ENCODE data around the gene GAL3ST1.
A peak's percentile ranks its signal among the peaks of the same experiment; 100 is the strongest.

Gene GAL3ST1

GRCh38 chr22:30516273-30516672 lies 58.2 kb downstream of the GAL3ST1 start:
- H3K27ac ChIP-seq (ENCODE audit: low read depth, low read length), result no peak overlapping the region
- no CpG with 5 or more reads among the region's 6 CpGs for WGBS (ENCODE audit: extremely low coverage, insufficient coverage, insufficient read length)
- no peak overlapping the region for H3K4ac ChIP-seq (ENCODE audit: low read depth, low read length)
- no peak overlapping the region for H2BK120ac ChIP-seq (ENCODE audit: insufficient read depth, low read length, poor library complexity)
- H2AFZ ChIP-seq (ENCODE audit: insufficient read depth, low read length, poor library complexity), result no peak overlapping the region
- H2BK5ac ChIP-seq (ENCODE audit: low read depth, low read length, poor library complexity), result no peak overlapping the region
- no peak overlapping the region for H3K23ac ChIP-seq (ENCODE audit: low read length)
- no peak overlapping the region for H3K18ac ChIP-seq (ENCODE audit: low read length)
- H2BK12ac ChIP-seq (ENCODE audit: low read length), result no peak overlapping the region
- H3K79me1 ChIP-seq (ENCODE audit: low read length), result no peaks in the 10 kb centered on the region
- H3K79me2 ChIP-seq (ENCODE audit: control insufficient read depth, insufficient read depth, low read length, poor library complexity), result no peaks in the 10 kb centered on the region
- no peak overlapping the region for H4K8ac ChIP-seq (ENCODE audit: low read depth, low read length)
- no peak overlapping the region for H3K4me3 ChIP-seq (ENCODE audit: low read depth, low read length)
- H3K27me3 ChIP-seq (ENCODE audit: insufficient read depth, low read length), result no peaks in the 10 kb centered on the region
- H3K14ac ChIP-seq (ENCODE audit: low read length), result no peak overlapping the region
- H4K91ac ChIP-seq (ENCODE audit: low read depth, low read length), result no peak overlapping the region
- no peak overlapping the region for H3K9ac ChIP-seq (ENCODE audit: low read length)
- no peak overlapping the region for H2AK5ac ChIP-seq (ENCODE audit: low read length)
- H3K9me3 ChIP-seq (ENCODE audit: insufficient read depth, low read depth, low read length), result peaks cover 12% of the 10 kb centered on the region
- DNase-seq, result peak in 1 of 2 donors; percentile 24
- H3K4me1 ChIP-seq (ENCODE audit: control insufficient read depth in 1 of 2, insufficient read depth in 2 of 2, low read length in 2 of 2), result peaks cover 0 to 1% of the 10 kb centered on the region in 2 experiments
- no peaks in the 10 kb centered on the region for H3K36me3 ChIP-seq (ENCODE audit: control insufficient read depth in 1 of 2, insufficient read depth in 2 of 2, low read length in 2 of 2)
- no peak overlapping the region for H3K4me2 ChIP-seq (ENCODE audit: low read length)
- no peak overlapping the region for H4K12ac ChIP-seq (ENCODE audit: low read depth, low read length)

- no peak overlapping the region for H2BK5ac ChIP-seq (ENCODE audit: low read depth, low read length, poor library complexity)
- no peak overlapping the region for H3K9ac ChIP-seq (ENCODE audit: low read length)
- DNase-seq, result peak in 1 of 2 donors; percentile 52
- H4K12ac ChIP-seq (ENCODE audit: low read depth, low read length), result no peak overlapping the region
- H3K79me1 ChIP-seq (ENCODE audit: low read length), result no peaks in the 10 kb centered on the region
- no peak overlapping the region for H2BK12ac ChIP-seq (ENCODE audit: low read length)
- no peak overlapping the region for H3K14ac ChIP-seq (ENCODE audit: low read length)
- no peak overlapping the region for H2BK120ac ChIP-seq (ENCODE audit: insufficient read depth, low read length, poor library complexity)
- no peak overlapping the region for H3K27ac ChIP-seq (ENCODE audit: low read depth, low read length)
- H3K4ac ChIP-seq (ENCODE audit: low read depth, low read length), result no peak overlapping the region
- no peak overlapping the region for H4K91ac ChIP-seq (ENCODE audit: low read depth, low read length)
- no peak overlapping the region for H4K8ac ChIP-seq (ENCODE audit: low read depth, low read length)
- H3K18ac ChIP-seq (ENCODE audit: low read length), result no peak overlapping the region
- H2AK5ac ChIP-seq (ENCODE audit: low read length), result no peak overlapping the region
- peaks cover 0 to 1% of the 10 kb centered on the region in 2 experiments for H3K4me1 ChIP-seq (ENCODE audit: control insufficient read depth in 1 of 2, insufficient read depth in 2 of 2, low read length in 2 of 2)
- H3K4me3 ChIP-seq (ENCODE audit: low read depth, low read length), result no peak overlapping the region
- H3K9me3 ChIP-seq (ENCODE audit: insufficient read depth, low read depth, low read length), result peaks cover 10% of the 10 kb centered on the region
- H2AFZ ChIP-seq (ENCODE audit: insufficient read depth, low read length, poor library complexity), result no peak overlapping the region
- no peaks in the 10 kb centered on the region for H3K27me3 ChIP-seq (ENCODE audit: insufficient read depth, low read length)
- H3K79me2 ChIP-seq (ENCODE audit: control insufficient read depth, insufficient read depth, low read length, poor library complexity), result no peaks in the 10 kb centered on the region
- no peak overlapping the region for H3K4me2 ChIP-seq (ENCODE audit: low read length)
- H3K23ac ChIP-seq (ENCODE audit: low read length), result no peak overlapping the region
- H3K36me3 ChIP-seq (ENCODE audit: control insufficient read depth in 1 of 2, insufficient read depth in 2 of 2, low read length in 2 of 2), result no peaks in the 10 kb centered on the region
- no CpG with 5 or more reads among the region's 4 CpGs for WGBS (ENCODE audit: extremely low coverage, insufficient coverage, insufficient read length)
These were observed 60.2 kb downstream of the GAL3ST1 start for GRCh38 chr22:30514252-30514651.

- H3K4me3 ChIP-seq (ENCODE audit: low read depth, low read length), result no peak overlapping the region
- H3K4me1 ChIP-seq (ENCODE audit: control insufficient read depth in 1 of 2, insufficient read depth in 2 of 2, low read length in 2 of 2), result peaks cover 0 to 1% of the 10 kb centered on the region in 2 experiments
- H3K79me1 ChIP-seq (ENCODE audit: low read length), result no peaks in the 10 kb centered on the region
- no peak overlapping the region for H3K4me2 ChIP-seq (ENCODE audit: low read length)
- no peak overlapping the region for H2BK12ac ChIP-seq (ENCODE audit: low read length)
- H3K79me2 ChIP-seq (ENCODE audit: control insufficient read depth, insufficient read depth, low read length, poor library complexity), result no peaks in the 10 kb centered on the region
- no peak overlapping the region for H3K23ac ChIP-seq (ENCODE audit: low read length)
- no peaks in the 10 kb centered on the region for H3K36me3 ChIP-seq (ENCODE audit: control insufficient read depth in 1 of 2, insufficient read depth in 2 of 2, low read length in 2 of 2)
- no peak overlapping the region for H2BK5ac ChIP-seq (ENCODE audit: low read depth, low read length, poor library complexity)
- no peak overlapping the region for H3K18ac ChIP-seq (ENCODE audit: low read length)
- H2AK5ac ChIP-seq (ENCODE audit: low read length), result no peak overlapping the region
- H3K27me3 ChIP-seq (ENCODE audit: insufficient read depth, low read length), result no peaks in the 10 kb centered on the region
- no peak overlapping the region for H4K12ac ChIP-seq (ENCODE audit: low read depth, low read length)
- no peak for DNase-seq
- H4K8ac ChIP-seq (ENCODE audit: low read depth, low read length), result no peak overlapping the region
- H2BK120ac ChIP-seq (ENCODE audit: insufficient read depth, low read length, poor library complexity), result no peak overlapping the region
- no peak overlapping the region for H4K91ac ChIP-seq (ENCODE audit: low read depth, low read length)
- WGBS (ENCODE audit: extremely low coverage, insufficient coverage, insufficient read length), result no CpG with 5 or more reads among the region's 6 CpGs
- H3K14ac ChIP-seq (ENCODE audit: low read length), result no peak overlapping the region
- H3K9me3 ChIP-seq (ENCODE audit: insufficient read depth, low read depth, low read length), result peaks cover 10% of the 10 kb centered on the region
- H3K9ac ChIP-seq (ENCODE audit: low read length), result no peak overlapping the region
- H3K4ac ChIP-seq (ENCODE audit: low read depth, low read length), result no peak overlapping the region
- H3K27ac ChIP-seq (ENCODE audit: low read depth, low read length), result no peak overlapping the region
- no peak overlapping the region for H2AFZ ChIP-seq (ENCODE audit: insufficient read depth, low read length, poor library complexity)
These were observed 61.0 kb downstream of the GAL3ST1 start for GRCh38 chr22:30513462-30513861.

- Histone ChIP-seq H4K12ac (ENCODE audit: low read depth, low read length) (no peak overlapping the region), H3K27ac (ENCODE audit: low read depth, low read length) (no peak overlapping the region), H3K4me3 (ENCODE audit: low read depth, low read length) (no peak overlapping the region), H2AFZ (ENCODE audit: insufficient read depth, low read length, poor library complexity) (no peak overlapping the region), H4K91ac (ENCODE audit: low read depth, low read length) (no peak overlapping the region), H2BK120ac (ENCODE audit: insufficient read depth, low read length, poor library complexity) (no peak overlapping the region), H3K23ac (ENCODE audit: low read length) (no peak overlapping the region), H3K14ac (ENCODE audit: low read length) (no peak overlapping the region), H3K4me1 (ENCODE audit: control insufficient read depth in 1 of 2, insufficient read depth in 2 of 2, low read length in 2 of 2) (peaks cover 0 to 1% of the 10 kb centered on the region in 2 experiments), H3K27me3 (ENCODE audit: insufficient read depth, low read length) (no peaks in the 10 kb centered on the region), H4K8ac (ENCODE audit: low read depth, low read length) (no peak overlapping the region), H2BK12ac (ENCODE audit: low read length) (no peak overlapping the region), H2AK5ac (ENCODE audit: low read length) (no peak overlapping the region), H3K79me2 (ENCODE audit: control insufficient read depth, insufficient read depth, low read length, poor library complexity) (no peaks in the 10 kb centered on the region), H3K18ac (ENCODE audit: low read length) (no peak overlapping the region), H3K9ac (ENCODE audit: low read length) (no peak overlapping the region), H3K79me1 (ENCODE audit: low read length) (no peaks in the 10 kb centered on the region), H3K36me3 (ENCODE audit: control insufficient read depth in 1 of 2, insufficient read depth in 2 of 2, low read length in 2 of 2) (no peaks in the 10 kb centered on the region), H3K9me3 (ENCODE audit: insufficient read depth, low read depth, low read length) (peaks cover 10% of the 10 kb centered on the region), H2BK5ac (ENCODE audit: low read depth, low read length, poor library complexity) (no peak overlapping the region), H3K4ac (ENCODE audit: low read depth, low read length) (no peak overlapping the region), H3K4me2 (ENCODE audit: low read length) (no peak overlapping the region)
- no CpG with 5 or more reads among the region's 7 CpGs for WGBS (ENCODE audit: extremely low coverage, insufficient coverage, insufficient read length)
- no peak for DNase-seq
These were observed 62.6 kb downstream of the GAL3ST1 start for GRCh38 chr22:30511911-30512310.
